Measurements from ENCODE around the gene TMC8.
"Not testable (repeated sequence)": the region's sequence is repeated elsewhere in the genome, so short reads cannot be mapped to it uniquely, and the experiment has no call there.

TMC8 gene

DNA sequence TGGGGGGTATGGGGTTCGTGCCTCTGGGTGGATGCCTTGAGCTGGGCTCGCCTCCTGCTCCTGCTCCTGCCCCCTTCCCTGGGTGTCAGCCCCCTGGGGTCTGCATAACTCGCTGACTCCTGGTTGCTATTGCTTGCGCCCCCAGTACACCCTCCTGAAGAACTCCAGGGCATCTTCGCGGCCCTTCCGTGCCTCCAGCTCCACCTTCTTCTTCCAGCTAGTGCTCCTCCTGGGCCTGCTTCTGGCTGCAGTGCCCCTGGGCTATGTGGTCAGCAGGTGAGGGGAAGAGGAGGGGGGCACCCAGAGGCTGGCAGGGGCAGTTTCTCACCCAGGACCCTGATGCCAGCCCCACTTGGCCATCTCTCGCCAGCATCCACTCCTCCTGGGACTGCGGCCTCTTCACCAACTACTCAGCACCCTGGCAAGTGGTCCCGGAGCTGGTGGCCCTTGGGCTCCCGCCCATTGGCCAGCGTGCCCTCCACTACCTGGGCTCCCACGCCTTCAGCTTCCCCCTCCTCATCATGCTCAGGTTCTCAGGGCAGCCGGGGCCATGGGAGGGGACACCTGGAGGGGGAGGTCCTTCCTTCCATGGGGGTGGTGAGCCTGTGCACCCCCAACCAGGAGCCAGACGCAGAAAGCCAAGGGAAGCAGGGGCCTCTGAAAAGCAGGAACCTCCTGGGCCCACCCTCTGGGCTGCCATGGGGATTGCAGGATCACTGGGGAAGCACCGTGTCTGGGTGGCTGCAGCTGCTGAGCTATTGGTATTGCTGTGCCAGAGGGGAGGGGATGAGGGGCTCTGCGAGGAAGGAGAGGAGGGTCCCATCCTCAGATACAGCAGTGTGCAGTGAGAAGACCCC, 7.9 kb downstream of the TMC8 start:
- TF ChIP-seq, protein P1, sequence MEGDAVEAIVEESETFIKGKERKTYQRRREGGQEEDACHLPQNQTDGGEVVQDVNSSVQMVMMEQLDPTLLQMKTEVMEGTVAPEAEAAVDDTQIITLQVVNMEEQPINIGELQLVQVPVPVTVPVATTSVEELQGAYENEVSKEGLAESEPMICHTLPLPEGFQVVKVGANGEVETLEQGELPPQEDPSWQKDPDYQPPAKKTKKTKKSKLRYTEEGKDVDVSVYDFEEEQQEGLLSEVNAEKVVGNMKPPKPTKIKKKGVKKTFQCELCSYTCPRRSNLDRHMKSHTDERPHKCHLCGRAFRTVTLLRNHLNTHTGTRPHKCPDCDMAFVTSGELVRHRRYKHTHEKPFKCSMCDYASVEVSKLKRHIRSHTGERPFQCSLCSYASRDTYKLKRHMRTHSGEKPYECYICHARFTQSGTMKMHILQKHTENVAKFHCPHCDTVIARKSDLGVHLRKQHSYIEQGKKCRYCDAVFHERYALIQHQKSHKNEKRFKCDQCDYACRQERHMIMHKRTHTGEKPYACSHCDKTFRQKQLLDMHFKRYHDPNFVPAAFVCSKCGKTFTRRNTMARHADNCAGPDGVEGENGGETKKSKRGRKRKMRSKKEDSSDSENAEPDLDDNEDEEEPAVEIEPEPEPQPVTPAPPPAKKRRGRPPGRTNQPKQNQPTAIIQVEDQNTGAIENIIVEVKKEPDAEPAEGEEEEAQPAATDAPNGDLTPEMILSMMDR (conservative IDR thresholded peaks at IDR 0.05; ENCODE audit: low read depth, low read length), result no peak
- DNase-seq (ENCODE audit: low read depth), result no peak
- H3K4me3 ChIP-seq (ENCODE audit: low read depth, low read length), result no peak overlapping the region

DNA sequence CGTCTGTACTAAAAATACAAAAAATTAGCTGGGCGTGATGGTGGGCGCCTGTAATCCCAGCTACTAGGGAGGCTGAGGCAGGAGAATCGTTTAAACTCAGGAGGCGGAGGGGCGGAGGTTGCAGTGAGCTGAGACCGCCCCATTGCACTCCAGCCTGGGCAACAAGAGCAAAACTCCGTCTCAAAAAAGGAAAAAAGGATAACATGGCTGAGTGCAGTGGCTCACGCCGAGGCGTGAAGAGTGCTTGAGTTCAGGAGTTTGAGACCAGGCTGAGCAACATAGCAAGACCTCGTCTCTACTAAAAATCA, 9.2 kb downstream of the TMC8 start:
- not testable (repeated sequence) for DNase-seq (ENCODE audit: low read depth); H3K4me3 ChIP-seq (ENCODE audit: low read depth, low read length)

DNA sequence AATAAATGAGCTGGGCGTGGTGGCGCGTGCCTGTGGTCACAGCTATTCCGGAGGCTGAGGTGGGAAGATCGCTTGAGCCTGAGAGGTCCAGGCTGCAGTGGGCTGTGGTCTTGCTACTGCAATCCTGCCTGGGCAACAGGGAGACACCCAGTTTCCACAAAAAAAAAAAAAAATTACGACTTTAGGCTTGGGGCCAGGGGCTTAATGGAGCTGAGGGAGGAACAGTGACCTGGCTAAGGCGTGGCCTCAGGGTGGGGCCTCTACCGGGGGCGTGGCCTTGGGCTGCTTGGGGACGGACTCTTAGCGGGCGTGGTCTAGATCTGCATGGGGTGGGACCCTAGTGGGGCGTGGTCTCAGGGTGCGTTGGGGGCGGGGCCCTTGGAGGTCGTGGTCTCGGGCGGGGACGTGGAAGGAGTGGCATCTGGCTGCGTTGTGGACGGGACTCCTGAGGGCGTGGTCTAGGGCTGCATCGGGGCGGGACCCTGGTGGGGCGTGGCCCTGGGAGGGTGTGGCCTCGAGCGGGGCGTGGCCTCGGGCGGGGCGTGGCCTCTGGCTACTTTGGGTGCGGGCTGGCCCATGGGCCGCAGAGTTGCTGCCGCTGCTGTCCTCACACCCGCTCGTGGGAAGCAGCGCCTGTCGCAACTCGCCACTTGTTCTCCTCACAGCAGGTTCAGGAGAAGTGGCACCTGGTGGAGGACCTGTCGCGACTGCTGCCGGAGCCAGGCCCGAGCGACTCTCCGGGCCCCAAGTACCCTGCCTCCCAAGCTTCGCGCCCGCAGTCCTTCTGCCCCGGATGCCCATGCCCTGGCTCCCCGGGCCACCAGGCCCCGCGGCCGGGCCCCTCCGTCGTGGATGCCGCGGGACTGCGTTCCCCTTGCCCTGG, 9.8 kb downstream of the TMC8 start:
- H3K4me3 ChIP-seq (ENCODE audit: low read depth, low read length), result no peak overlapping the region
- TF ChIP-seq, protein P1 (conservative IDR thresholded peaks at IDR 0.05; ENCODE audit: low read depth, low read length), result no peak

DNA sequence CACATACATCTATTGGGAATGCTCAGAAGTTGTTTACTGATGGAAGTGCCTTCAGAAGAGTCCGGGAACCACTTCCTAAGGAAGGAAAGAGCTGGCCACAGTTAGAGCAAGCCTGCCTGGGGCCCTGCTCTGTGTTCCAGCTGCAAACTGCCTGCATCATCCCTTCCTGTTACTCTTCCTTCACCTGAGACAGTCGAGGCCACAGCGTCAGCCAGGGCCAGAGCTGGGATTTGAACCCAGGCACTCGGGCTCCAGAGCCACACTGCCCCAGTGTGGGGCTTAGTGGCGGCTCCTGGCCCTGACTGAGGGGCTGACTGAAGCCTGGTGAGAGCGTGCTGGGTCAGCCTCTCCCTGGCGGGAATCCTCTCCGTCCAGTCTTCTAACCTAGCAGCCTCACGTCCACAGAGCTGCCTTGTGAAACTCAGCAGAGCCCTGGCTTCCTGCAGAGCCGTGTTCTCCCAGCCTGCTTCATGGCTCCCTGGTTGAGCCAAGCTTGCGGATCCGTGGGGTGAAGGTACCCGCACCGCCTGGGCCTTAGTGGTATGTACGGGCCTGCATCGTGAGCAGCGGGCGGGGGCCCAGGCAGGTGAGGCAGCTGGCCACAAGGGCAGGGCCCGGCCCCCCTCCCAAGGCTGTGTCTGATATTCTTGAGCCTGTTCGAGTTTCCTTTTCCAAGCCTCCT, 11.0 kb downstream of the TMC8 start:
- H3K4me3 ChIP-seq (ENCODE audit: low read depth, low read length), result no peak overlapping the region
- TF ChIP-seq, protein P1 (conservative IDR thresholded peaks at IDR 0.05; ENCODE audit: low read depth, low read length), result no peak
- no peak for DNase-seq (ENCODE audit: low read depth)

More for the DNA sequence above, 9.8 kb downstream of the TMC8 start:
- peak; percentile 75 for DNase-seq (ENCODE audit: low read depth)

DNA sequence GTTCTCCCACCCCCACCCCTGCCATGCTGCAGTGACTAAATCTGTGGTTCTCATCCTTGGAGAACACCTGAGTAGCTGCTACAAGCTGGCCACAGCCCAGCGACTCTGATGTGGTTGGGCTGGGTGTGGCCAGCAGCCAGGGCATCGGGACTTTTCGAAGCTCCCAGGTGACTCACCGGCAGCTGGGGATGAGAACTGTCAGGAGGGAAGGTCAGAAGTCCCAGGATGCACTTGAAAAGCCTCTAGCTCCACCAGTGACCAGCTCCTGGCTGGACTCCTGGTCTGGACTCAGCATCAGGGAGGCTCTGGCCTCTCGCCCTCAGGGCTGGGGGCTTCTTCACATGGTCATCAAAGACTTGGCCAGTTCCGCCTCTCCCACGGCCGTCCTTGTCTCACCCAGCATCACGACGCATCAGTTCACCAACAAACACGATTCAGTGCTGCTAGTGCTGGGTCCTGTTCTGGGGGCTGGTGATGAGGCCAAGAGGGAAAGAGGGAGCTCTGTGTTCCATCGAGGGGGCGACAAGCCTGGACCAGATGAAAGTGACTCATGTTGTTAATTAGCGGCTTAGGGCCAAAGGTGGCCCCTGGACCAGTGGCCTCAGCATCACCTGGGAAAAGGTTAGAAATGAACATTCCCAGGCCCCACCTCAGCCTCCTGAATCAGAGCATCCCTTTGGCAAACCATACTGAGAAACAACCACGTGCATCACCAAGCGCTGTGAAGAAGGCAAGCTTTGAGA, 11.7 kb downstream of the TMC8 start:
- no peak for DNase-seq (ENCODE audit: low read depth)
- TF ChIP-seq, protein P1 (conservative IDR thresholded peaks at IDR 0.05; ENCODE audit: low read depth, low read length), result no peak
- H3K4me3 ChIP-seq (ENCODE audit: low read depth, low read length), result no peak overlapping the region

DNA sequence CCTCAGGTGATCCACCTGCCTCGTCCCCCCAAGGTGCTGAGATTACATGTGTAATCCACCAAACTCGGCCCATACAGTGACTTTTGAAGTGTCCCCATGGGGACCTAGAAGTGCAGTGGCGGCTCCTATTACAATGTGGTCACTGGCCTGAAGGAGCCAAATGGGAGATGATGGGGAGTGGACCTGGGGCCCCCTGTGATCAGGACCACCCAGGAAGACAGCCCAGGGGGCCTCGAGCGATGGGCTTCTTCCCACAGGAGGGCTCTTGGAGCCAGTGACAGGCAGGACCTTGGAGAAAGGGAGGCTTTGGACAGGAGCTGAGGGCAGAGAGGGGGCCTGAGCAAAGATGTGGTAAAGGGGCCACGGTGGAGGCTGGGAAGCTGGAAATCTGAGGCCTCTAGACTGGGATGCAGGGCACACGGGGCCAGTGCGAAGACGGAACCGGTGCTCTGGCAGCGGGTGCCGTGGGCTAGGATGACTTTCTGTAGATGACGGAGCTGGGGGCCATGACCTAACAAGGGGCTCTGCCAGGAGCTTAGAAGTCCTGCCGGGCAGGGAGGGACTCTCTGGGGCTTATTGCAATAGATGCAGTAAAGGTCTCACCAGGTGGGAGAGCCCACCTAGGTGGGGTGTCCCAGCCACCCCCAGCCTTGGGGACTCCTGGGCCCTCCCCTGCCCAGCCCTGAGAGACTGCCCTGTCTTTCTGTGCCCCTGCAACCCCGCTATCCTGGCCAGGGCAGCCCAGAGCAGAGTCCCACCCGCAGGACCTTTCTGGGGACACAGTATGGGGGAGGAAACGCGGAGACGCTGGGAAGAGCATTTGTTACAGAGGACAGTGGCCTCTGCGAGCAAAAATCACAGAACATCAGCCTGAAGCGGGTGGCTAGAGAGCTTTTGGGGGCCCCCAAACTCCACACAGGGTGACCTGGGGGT, 12.9 kb downstream of the TMC8 start:
- TF ChIP-seq, protein P1 (conservative IDR thresholded peaks at IDR 0.05; ENCODE audit: low read depth, low read length), result no peak
- no peak for DNase-seq (ENCODE audit: low read depth)

More for the DNA sequence above, 12.9 kb downstream of the TMC8 start:
- no peak overlapping the region for H3K4me3 ChIP-seq (ENCODE audit: low read depth, low read length)
